CD4-positive, alpha-beta memory T cell (primary cell): ENCODE measurements around the gene MAP10. TPM values are rescaled to one million over a fixed set of nuclear protein-coding genes. Genes with fewer than 3 reads are reported as not detected.

Experiments
- CTCF ChIA-PET: fragments of 350-600 bp; sonication (Branson Sonifier 250); formaldehyde crosslinking; loops from one replicate; lab custom pipeline; 2021; ENCODE audit warnings: inconsistent platforms; ENCODE audit not compliant: partially characterized antibody; lab: Charles Lee
- POLR2A ChIA-PET: fragments of 350-600 bp; sonication (Branson Sonifier 250); formaldehyde crosslinking; loops from one replicate; lab custom pipeline; 2021; ENCODE audit not compliant: partially characterized antibody; lab: Charles Lee
- DNase-seq, 5 donors: peaks; one replicate each; pipeline versions ENCODE4 v3.0.0 to v3.0.0-alpha.2; 2020 to 2022; ENCODE audit warnings: mixed read lengths in 1 of 5
- H3K27ac ChIP-seq: one replicate; pipeline ENCODE4 v1.7.0; 2013; ENCODE audit warnings: low read depth, low read length
- H3K27me3 ChIP-seq: 2 replicates; pipeline ENCODE4 v1.7.0; 2013; ENCODE audit warnings: mild to moderate bottlenecking, low read length, moderate library complexity; ENCODE audit not compliant: insufficient read depth
- H3K36me3 ChIP-seq: 2 replicates; pipeline ENCODE4 v1.7.0; 2013; ENCODE audit warnings: mild to moderate bottlenecking, low read length, moderate library complexity; ENCODE audit not compliant: insufficient read depth
- H3K4me1 ChIP-seq: 2 replicates; pipeline ENCODE4 v1.7.0; 2013; ENCODE audit warnings: mild to moderate bottlenecking, low read length, moderate library complexity; ENCODE audit not compliant: insufficient read depth
- H3K4me3 ChIP-seq, 2 donors: one replicate each; pipeline ENCODE4 v1.7.0; 2013; ENCODE audit warnings: low read length in 2 of 2, mild to moderate bottlenecking in 1 of 2
- H3K9me3 ChIP-seq, 2 donors: one replicate each; pipeline ENCODE4 v1.7.0; 2013; ENCODE audit warnings: low read length in 2 of 2, control low read depth in 1 of 2; ENCODE audit not compliant: control insufficient read depth in 1 of 2
- H3K27ac Mint-ChIP-seq, 7 donors: one replicate each; pipeline ENCODE4 v1.8.0; 2020 to 2021; ENCODE audit warnings: mixed read lengths in 7 of 7, mild to moderate bottlenecking in 6 of 7, inconsistent platforms in 3 of 7, moderate library complexity in 3 of 7
- H3K27me3 Mint-ChIP-seq, 2 donors: one replicate each; pipeline ENCODE4 v1.8.0; 2020 to 2021; ENCODE audit warnings: mixed read lengths in 2 of 2
- H3K36me3 Mint-ChIP-seq, 2 donors: one replicate each; pipeline ENCODE4 v1.8.0; 2020 to 2021; ENCODE audit warnings: mixed read lengths in 2 of 2, inconsistent platforms in 1 of 2, mild to moderate bottlenecking in 1 of 2
- H3K4me1 Mint-ChIP-seq, 4 donors: one replicate each; pipeline ENCODE4 v1.8.0; 2020 to 2021; ENCODE audit warnings: mixed read lengths in 4 of 4, mild to moderate bottlenecking in 1 of 4
- H3K4me3 Mint-ChIP-seq, 8 donors: one replicate each; pipeline ENCODE4 v1.8.0; 2020 to 2021; ENCODE audit warnings: mixed read lengths in 8 of 8, mild to moderate bottlenecking in 7 of 8, moderate library complexity in 6 of 8, inconsistent platforms in 3 of 8
- H3K9me3 Mint-ChIP-seq, 8 donors: one replicate each; pipeline ENCODE4 v1.8.0; 2020 to 2021; ENCODE audit warnings: mixed read lengths in 8 of 8, mild to moderate bottlenecking in 5 of 8, inconsistent platforms in 3 of 8, moderate library complexity in 1 of 8
- intact Hi-C: fragments of 100-400 bp; cut with micrococcal nuclease; formaldehyde crosslinking; loops from one replicate; pipeline ENCODE4 v1.15.1; 2023
- polyA plus RNA-seq, 2 donors: library from polyadenylated mRNA; unstranded; fragments of 300-500 nt; fragmentation: Illumina TruSeq; gene quantifications; one replicate each; pipeline ENCODE4 v1.2.3, GENCODE V29; 2021
- total RNA-seq, 2 experiments: library from RNA; stranded (reverse); gene quantifications; one replicate each; pipeline ENCODE4 v1.2.3, GENCODE V29; 2021

The MAP10 gene, protein sequence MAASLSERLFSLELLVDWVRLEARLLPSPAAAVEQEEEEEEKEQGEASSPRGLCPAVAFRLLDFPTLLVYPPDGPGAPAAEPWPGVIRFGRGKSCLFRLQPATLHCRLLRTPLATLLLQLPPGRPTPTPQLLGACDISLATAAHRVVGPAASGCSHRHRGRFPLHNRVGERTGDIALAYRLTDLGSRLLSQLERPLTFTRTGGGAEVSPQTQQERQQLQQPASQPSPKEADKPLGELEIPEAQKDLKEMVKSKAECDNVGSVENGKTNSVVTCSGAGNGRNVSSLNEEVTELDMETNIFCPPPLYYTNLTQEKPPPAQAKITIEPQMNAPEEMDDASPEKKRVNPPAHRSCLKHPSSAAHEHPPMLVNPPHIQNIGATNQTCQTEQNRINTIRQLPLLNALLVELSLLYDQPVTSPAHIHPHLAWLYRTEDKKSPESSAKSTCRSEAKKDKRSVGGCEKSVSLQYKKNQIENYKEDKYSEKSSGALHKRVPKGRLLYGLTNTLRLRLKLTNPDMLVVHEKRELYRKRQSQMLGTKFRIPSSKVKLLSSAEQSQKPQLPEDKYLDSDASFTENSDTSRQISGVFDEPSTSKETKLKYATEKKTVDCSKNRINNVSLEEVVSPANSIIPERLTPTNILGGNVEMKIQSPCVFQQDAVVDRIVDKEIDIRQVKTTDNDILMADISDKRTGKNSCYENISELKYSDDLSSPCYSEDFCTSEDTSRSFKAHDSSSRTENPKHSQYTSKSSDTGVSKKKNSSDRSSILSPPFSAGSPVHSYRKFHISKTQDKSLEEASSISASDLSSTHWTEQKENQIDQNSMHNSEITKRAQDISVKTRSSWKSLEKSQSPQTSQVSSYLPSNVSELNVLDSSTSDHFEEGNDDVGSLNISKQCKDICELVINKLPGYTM
- total RNA-seq (1 to 10 TPM; 2.7 to 3.1 TPM), polyA plus RNA-seq (1 to 10 TPM in 1 of 2 donors, under 1 TPM in 1; 0.48 to 1.9 TPM)

DNA sequence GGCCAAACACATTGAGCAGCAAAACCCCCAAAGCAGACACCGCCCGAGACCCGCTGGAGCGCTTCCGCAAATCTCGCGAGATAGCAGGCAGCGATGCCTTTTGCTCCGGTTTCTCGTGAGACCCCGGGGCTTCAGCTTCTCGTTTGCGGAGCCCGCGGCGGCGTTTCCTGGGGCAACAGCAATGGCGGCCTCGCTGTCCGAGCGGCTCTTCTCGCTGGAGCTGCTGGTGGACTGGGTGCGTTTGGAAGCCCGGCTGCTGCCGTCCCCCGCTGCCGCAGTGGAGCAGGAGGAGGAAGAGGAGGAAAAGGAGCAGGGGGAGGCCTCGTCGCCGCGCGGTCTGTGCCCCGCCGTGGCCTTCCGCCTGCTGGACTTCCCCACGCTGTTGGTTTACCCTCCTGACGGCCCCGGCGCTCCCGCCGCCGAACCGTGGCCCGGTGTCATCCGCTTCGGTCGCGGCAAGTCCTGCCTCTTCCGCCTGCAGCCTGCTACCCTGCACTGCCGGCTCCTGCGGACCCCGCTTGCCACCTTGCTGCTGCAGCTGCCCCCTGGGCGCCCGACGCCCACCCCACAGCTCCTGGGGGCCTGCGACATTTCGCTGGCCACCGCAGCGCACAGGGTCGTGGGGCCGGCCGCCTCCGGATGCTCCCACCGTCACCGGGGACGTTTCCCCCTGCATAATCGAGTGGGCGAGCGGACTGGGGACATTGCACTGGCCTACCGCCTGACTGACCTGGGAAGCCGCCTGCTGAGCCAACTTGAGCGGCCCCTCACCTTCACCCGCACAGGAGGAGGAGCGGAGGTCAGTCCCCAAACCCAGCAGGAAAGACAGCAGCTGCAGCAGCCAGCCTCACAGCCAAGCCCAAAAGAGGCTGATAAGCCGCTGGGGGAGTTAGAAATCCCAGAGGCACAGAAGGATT, at the start of gene MAP10:
Gene MAP10 (plus strand): TSS at position 148 of the 917 bp plus-strand sequence. CDS start 34 bp downstream, at position 182.
- ChIA-PET POLR2A (interaction anchor here (0.9 to 1.7 kb wide), 2 partner anchors 10 to 118 kb away, joined by 3 to 11 read pairs; no protein-coding TSS in a partner anchor), CTCF (interaction anchor here (1.3 kb wide), 1 partner anchor 12 kb away, joined by 3 read pairs; no protein-coding TSS in a partner anchor)
- peak; percentile 58 to 73 (median 71) for DNase-seq
- Mint-ChIP-seq H3K9me3 (peaks cover 0 to 32% (median 16%) of the 10 kb centered on the region in 8 donors), H3K27me3 (peaks cover 0 to 1% of the 10 kb centered on the region in 2 donors), H3K4me1 (peaks cover 17 to 29% (median 22%) of the 10 kb centered on the region in 4 donors), H3K4me3 (peak within 1 kb of the TSS; percentile 87 to 95 (median 89)), H3K27ac (peak within 1 kb of the TSS; percentile 41 to 92 (median 87)), H3K36me3 (peaks cover 0 to 9% of the 10 kb centered on the region in 2 donors)
- Histone ChIP-seq H3K4me1 (peaks cover 15% of the 10 kb centered on the region), H3K9me3 (no peaks in the 10 kb centered on the region), H3K4me3 (peak within 1 kb of the TSS; percentile 77 to 83), H3K27ac (peak within 1 kb of the TSS; percentile 48), H3K36me3 (no peaks in the 10 kb centered on the region), H3K27me3 (no peaks in the 10 kb centered on the region)
- intact Hi-C loops = loop anchor here (2.0 kb wide), 1 partner anchor 145 kb away; the partner anchor contains the start of gene NTPCR

DNA sequence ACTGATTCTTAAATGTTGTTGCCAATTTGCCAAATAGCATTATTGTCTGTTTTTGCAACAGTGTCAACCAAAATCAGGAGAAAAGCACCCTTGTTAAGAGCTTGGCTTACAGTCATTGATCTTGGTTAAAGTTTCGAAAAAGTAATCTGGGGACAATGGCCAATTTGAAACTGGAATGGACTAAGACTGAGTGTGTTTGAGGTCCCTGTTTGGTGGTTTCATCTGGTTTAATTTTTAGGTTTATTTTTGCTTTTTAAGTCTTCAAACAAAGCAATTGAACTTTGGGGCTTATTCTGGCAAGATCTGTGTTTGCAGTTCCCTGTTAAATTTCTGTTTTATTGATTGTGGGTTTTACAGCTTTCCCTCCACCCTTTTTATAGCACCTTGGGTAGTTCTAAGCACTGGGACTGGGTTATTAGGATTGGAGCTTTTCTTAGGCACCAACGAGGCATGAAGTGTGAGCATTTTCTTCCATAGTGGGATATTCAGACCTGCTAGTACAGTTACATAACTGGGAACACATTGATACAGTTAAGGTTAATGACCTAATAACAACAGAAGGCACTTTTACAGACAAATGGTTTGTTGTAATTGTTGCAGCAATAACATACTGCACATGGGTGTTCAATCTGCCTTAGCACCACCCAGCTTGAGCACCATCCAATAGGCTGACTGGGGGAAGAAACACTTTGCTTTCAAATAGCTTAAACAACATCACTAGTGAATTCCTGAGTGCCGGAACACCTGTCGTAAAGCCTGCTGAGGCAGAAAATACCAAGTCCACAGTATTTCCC, 40.6 kb upstream of the MAP10 start:
- Mint-ChIP-seq H3K9me3 (peaks cover 0 to 15% (median 5%) of the 10 kb centered on the region in 8 donors), H3K4me1 (peaks cover 0 to 3% (median under 1%) of the 10 kb centered on the region in 4 donors), H3K27me3 (peaks cover 20 to 21% of the 10 kb centered on the region in 2 donors), H3K4me3 (no peak overlapping the region), H3K27ac (no peak overlapping the region), H3K36me3 (no peaks in the 10 kb centered on the region)
- DNase-seq = no peak
- H3K36me3 ChIP-seq = no peaks in the 10 kb centered on the region
- H3K4me1 ChIP-seq = no peaks in the 10 kb centered on the region
- ChIA-PET POLR2A (no interaction called here), CTCF (no interaction called here)
- intact Hi-C loops = no loop called here
- no peaks in the 10 kb centered on the region for H3K9me3 ChIP-seq
- no peaks in the 10 kb centered on the region for H3K27me3 ChIP-seq
- H3K27ac ChIP-seq = no peak overlapping the region
- H3K4me3 ChIP-seq = no peak overlapping the region

DNA sequence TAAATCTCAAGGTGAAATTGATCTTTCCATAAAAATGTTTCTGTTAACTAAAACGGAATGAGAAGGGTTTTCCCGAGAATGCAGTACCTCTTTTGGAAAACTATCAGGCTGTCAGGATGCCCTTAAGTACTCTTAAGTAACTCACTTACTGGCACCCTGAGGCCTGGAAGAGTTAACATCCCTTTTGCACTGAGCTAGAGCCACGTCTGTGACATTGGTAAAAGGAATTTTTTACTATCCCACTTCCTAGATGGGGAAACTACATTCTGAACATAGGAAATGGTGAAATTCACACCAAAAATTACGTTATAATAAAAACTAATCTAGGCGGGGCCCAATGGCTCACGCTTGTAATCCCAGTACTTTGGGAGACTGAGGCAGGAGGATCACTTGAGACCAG, 39.7 kb upstream of the MAP10 start:
- H3K27ac ChIP-seq = no peak overlapping the region
- Mint-ChIP-seq H3K4me1 (peaks cover 0 to 3% (median under 1%) of the 10 kb centered on the region in 4 donors), H3K9me3 (peaks cover 0 to 15% (median 5%) of the 10 kb centered on the region in 8 donors), H3K36me3 (no peaks in the 10 kb centered on the region), H3K27me3 (peaks cover 20 to 21% of the 10 kb centered on the region in 2 donors), H3K4me3 (no peak overlapping the region), H3K27ac (no peak overlapping the region)
- no peaks in the 10 kb centered on the region for H3K9me3 ChIP-seq
- DNase-seq = no peak
- ChIA-PET POLR2A (no interaction called here), CTCF (no interaction called here)
- no peaks in the 10 kb centered on the region for H3K36me3 ChIP-seq
- H3K27me3 ChIP-seq = no peaks in the 10 kb centered on the region
- intact Hi-C loops = no loop called here
- H3K4me3 ChIP-seq = no peak overlapping the region
- H3K4me1 ChIP-seq = no peaks in the 10 kb centered on the region

DNA sequence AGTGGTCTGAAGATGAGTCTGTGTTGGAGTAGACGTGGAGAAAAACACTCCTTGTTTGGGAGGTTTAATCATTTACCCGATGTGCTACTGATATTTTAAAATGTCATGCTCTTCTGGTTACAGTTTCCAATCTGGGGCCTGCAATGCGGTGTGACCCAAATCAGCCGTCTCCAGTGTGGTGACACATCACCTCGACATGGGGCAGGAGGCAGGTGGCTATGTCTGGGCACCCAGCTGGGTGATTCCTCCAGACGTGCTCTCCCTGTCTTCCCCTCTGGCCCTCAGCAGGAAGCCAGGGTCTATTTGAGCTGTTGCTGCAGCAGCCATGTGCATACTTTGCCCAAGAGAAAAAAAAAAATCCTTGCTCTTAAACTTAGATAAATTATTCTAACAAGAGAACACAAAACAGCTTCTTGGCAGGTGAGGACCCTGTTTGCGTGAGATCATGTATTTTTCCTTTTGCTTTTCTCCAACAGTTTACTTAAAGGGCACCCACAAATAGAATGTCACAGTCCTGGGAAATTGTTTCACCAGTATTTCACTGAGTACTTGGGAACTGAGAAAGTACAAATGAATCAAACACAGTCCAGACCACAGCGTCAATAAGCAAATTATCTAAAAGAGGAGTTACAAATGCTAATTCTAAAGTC, 38.9 kb upstream of the MAP10 start:
- intact Hi-C loops = no loop called here
- Histone ChIP-seq H3K36me3 (no peaks in the 10 kb centered on the region), H3K9me3 (no peaks in the 10 kb centered on the region), H3K27me3 (no peaks in the 10 kb centered on the region), H3K4me1 (no peaks in the 10 kb centered on the region), H3K27ac (no peak overlapping the region), H3K4me3 (no peak overlapping the region)
- Mint-ChIP-seq H3K27ac (no peak overlapping the region), H3K36me3 (no peaks in the 10 kb centered on the region), H3K27me3 (peaks cover 20 to 21% of the 10 kb centered on the region in 2 donors), H3K4me3 (no peak overlapping the region), H3K4me1 (peaks cover 0 to 3% (median under 1%) of the 10 kb centered on the region in 4 donors), H3K9me3 (peaks cover 0 to 15% (median 5%) of the 10 kb centered on the region in 8 donors)
- no peak for DNase-seq
- POLR2A ChIA-PET = no interaction called here
- CTCF ChIA-PET = no interaction called here

DNA sequence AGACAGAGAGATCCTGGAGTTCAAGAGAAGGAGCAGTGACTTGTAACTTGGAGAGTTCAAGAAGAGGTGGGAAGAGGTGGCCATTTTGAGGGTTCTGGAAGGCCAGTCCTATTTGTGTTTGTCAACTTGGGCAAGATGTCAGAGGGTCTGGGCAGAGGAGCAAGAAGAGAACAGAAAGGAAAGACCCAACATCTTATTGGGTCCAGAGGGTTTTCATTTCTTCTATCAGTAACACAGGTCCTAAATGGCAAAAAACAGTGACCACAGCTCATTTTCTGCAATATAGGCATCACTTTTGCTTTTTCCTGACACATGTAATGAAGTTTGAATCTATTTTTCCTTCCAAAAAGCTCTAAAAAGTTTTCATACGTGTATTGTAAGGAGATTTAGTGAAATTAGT, 38.3 kb upstream of the MAP10 start:
- H3K36me3 ChIP-seq = no peaks in the 10 kb centered on the region
- H3K36me3 Mint-ChIP-seq = no peaks in the 10 kb centered on the region
- ChIA-PET CTCF (no interaction called here), POLR2A (no interaction called here)
- no peaks in the 10 kb centered on the region for H3K27me3 ChIP-seq
- H3K4me1 ChIP-seq = no peaks in the 10 kb centered on the region
- H3K4me1 Mint-ChIP-seq = peaks cover 0 to 3% (median under 1%) of the 10 kb centered on the region in 4 donors
- H3K27me3 Mint-ChIP-seq = peaks cover 19 to 20% of the 10 kb centered on the region in 2 donors
- H3K27ac ChIP-seq = no peak overlapping the region
- no peak overlapping the region for H3K4me3 ChIP-seq
- no peaks in the 10 kb centered on the region for H3K9me3 ChIP-seq
- intact Hi-C loops = no loop called here
- H3K27ac Mint-ChIP-seq = no peak overlapping the region
- H3K4me3 Mint-ChIP-seq = no peak overlapping the region
- peaks cover 0 to 15% (median 5%) of the 10 kb centered on the region in 8 donors for H3K9me3 Mint-ChIP-seq
- DNase-seq = no peak
